HEK293 (cell line): ENCODE measurements around the gene EIF3B.
"Not testable (repeated sequence)": the region's sequence is repeated elsewhere in the genome, so short reads cannot be mapped to it uniquely, and the experiment has no call there.

Experiments used
- CTCF ChIA-PET: fragments of 350-600 bp; formaldehyde crosslinking; extraction: SDS; loops from one replicate; lab custom pipeline; 2021; ENCODE audit warnings: antibody characterized with exemption; lab: Yijun Ruan, JAX
- POLR2A ChIA-PET: fragments of 300-600 bp; formaldehyde crosslinking; extraction: SDS; loops from one replicate; lab custom pipeline; 2020; ENCODE audit warnings: antibody characterized with exemption, inconsistent platforms; lab: Yijun Ruan, JAX
- H3K27ac ChIP-seq: fragments of 200-500 bp; sonication (Bioruptor generic); 2 replicates; pipeline ENCODE4 v1.5.1; 2014; ENCODE audit warnings: low read depth, low read length, control low read depth, inconsistent platforms; ENCODE audit errors: extremely low read depth
- H3K36me3 ChIP-seq, 2 experiments: fragments of 200-500 bp in 1 of 2; sonication (Bioruptor generic) in 1 of 2; 1 replicate in 1 of 2; 2 replicates in 1 of 2; pipeline ENCODE4 v1.5.1; 2014 to 2017; ENCODE audit warnings: inconsistent platforms in 2 of 2, low read length in 2 of 2; ENCODE audit not compliant: control insufficient read depth in 2 of 2, insufficient read depth in 1 of 2
- H3K4me1 ChIP-seq: fragments of 200-500 bp; sonication (Bioruptor generic); 2 replicates; pipeline ENCODE4 v1.5.1; 2014; ENCODE audit warnings: mild to moderate bottlenecking, low read length, inconsistent platforms; ENCODE audit not compliant: control insufficient read depth, insufficient read depth
- H3K4me3 ChIP-seq: 2 replicates; pipeline ENCODE4 v1.5.1; 2011; ENCODE audit warnings: low read depth, mild to moderate bottlenecking, control low read depth, low read length, moderate library complexity
- H3K9me3 ChIP-seq: fragments of 200-500 bp; sonication (Bioruptor generic); 2 replicates; pipeline ENCODE4 v1.5.1; 2014; ENCODE audit warnings: low read depth, low read length, inconsistent platforms; ENCODE audit not compliant: control insufficient read depth, insufficient read depth
- FEZF1 ChIP-seq: fragments of 450-650 bp; formaldehyde crosslinking; IDR thresholded peaks from 2 replicates; pipeline ENCODE4 v1.5.1; 2016; ENCODE audit warnings: missing biosample characterization, missing genetic modification characterization
- KLF16 ChIP-seq: fragments of 450-650 bp; formaldehyde crosslinking; IDR thresholded peaks from 2 replicates; pipeline ENCODE4 v1.5.1; 2017; ENCODE audit warnings: missing biosample characterization, missing genetic modification characterization
- KLF17 ChIP-seq: fragments of 450-650 bp; formaldehyde crosslinking; IDR thresholded peaks from 2 replicates; pipeline ENCODE4 v1.5.1; 2016; ENCODE audit warnings: missing biosample characterization, missing genetic modification characterization
- KLF7 ChIP-seq: fragments of 450-650 bp; formaldehyde crosslinking; IDR thresholded peaks from 2 replicates; pipeline ENCODE4 v1.5.1; 2016; ENCODE audit warnings: missing biosample characterization, missing genetic modification characterization, borderline replicate concordance
- TCF7L2 ChIP-seq: IDR thresholded peaks from 2 replicates; pipeline ENCODE4 v1.6.1; 2011; ENCODE audit warnings: low read depth, mild to moderate bottlenecking, inconsistent platforms, low read length, moderate library complexity, borderline replicate concordance
- ZBTB26 ChIP-seq: fragments of 450-650 bp; formaldehyde crosslinking; optimal IDR thresholded peaks from 2 replicates; pipeline ENCODE3; 2016; ENCODE audit warnings: missing biosample characterization, mild to moderate bottlenecking, missing genetic modification characterization
- ZEB2 ChIP-seq: fragments of 450-650 bp; formaldehyde crosslinking; IDR thresholded peaks from 2 replicates; pipeline ENCODE4 v1.5.1; 2016; ENCODE audit warnings: missing biosample characterization, missing genetic modification characterization
- ZFP69B ChIP-seq: fragments of 450-650 bp; formaldehyde crosslinking; IDR thresholded peaks from 2 replicates; pipeline ENCODE4 v1.5.1; 2016; ENCODE audit warnings: missing biosample characterization, missing genetic modification characterization
- ZIC2 ChIP-seq: fragments of 450-650 bp; formaldehyde crosslinking; IDR thresholded peaks from 2 replicates; pipeline ENCODE4 v1.5.1; 2016; ENCODE audit warnings: missing biosample characterization, missing genetic modification characterization
- ZNF10 ChIP-seq: fragments of 450-650 bp; formaldehyde crosslinking; IDR thresholded peaks from 2 replicates; pipeline ENCODE4 v1.5.1; 2017; ENCODE audit warnings: missing biosample characterization, missing genetic modification characterization
- ZNF114 ChIP-seq: fragments of 450-650 bp; formaldehyde crosslinking; IDR thresholded peaks from 2 replicates; pipeline ENCODE4 v1.5.0; 2017; ENCODE audit warnings: missing biosample characterization, missing genetic modification characterization
- ZNF19 ChIP-seq: fragments of 450-650 bp; formaldehyde crosslinking; IDR thresholded peaks from 2 replicates; pipeline ENCODE4; 2016; ENCODE audit warnings: missing biosample characterization, missing genetic modification characterization, low read depth
- ZNF2 ChIP-seq: fragments of 450-650 bp; formaldehyde crosslinking; IDR thresholded peaks from 2 replicates; pipeline ENCODE4 v1.5.1; 2016; ENCODE audit warnings: missing biosample characterization, missing genetic modification characterization
- ZNF211 ChIP-seq: fragments of 450-650 bp; formaldehyde crosslinking; IDR thresholded peaks from 2 replicates; pipeline ENCODE4 v1.5.1; 2016; ENCODE audit warnings: low read depth, missing biosample characterization, missing genetic modification characterization
- ZNF223 ChIP-seq: fragments of 450-650 bp; formaldehyde crosslinking; IDR thresholded peaks from 2 replicates; pipeline ENCODE4 v1.5.1; 2016; ENCODE audit warnings: missing biosample characterization, missing genetic modification characterization
- ZNF274 ChIP-seq, 2 experiments: fragments of 200-500 bp in 1 of 2; fragments of 450-650 bp in 1 of 2; sonication (Bioruptor generic) in 1 of 2; formaldehyde crosslinking in 1 of 2; IDR thresholded peaks; 2 replicates each; pipeline versions ENCODE4 v1.5.1 to v1.6.1; 2014 to 2016; ENCODE audit warnings: borderline replicate concordance in 1 of 2, inconsistent platforms in 1 of 2, low read length in 1 of 2, missing biosample characterization in 1 of 2, missing genetic modification characterization in 1 of 2
- ZNF623 ChIP-seq: fragments of 450-650 bp; formaldehyde crosslinking; IDR thresholded peaks from 2 replicates; pipeline ENCODE4 v1.5.1; 2016; ENCODE audit warnings: missing biosample characterization, missing genetic modification characterization
- ZNF645 ChIP-seq: fragments of 450-650 bp; formaldehyde crosslinking; IDR thresholded peaks from 2 replicates; pipeline ENCODE4; 2016; ENCODE audit warnings: missing biosample characterization, missing genetic modification characterization
- ZNF830 ChIP-seq: fragments of 450-650 bp; IDR thresholded peaks from 2 replicates; pipeline ENCODE4 v1.5.0; 2018; ENCODE audit warnings: missing biosample characterization, missing genetic modification characterization, low read depth, mild to moderate bottlenecking, moderate library complexity
- TF ChIP-seq, protein P1 (sequence below): fragments of 450-650 bp; formaldehyde crosslinking; IDR thresholded peaks from 2 replicates; pipeline ENCODE4 v1.5.1; 2016; ENCODE audit warnings: missing biosample characterization, missing genetic modification characterization
- TF ChIP-seq, protein P2 (sequence below): fragments of 450-650 bp; formaldehyde crosslinking; IDR thresholded peaks from 2 replicates; pipeline ENCODE4 v1.5.1; 2016; ENCODE audit warnings: missing biosample characterization, missing genetic modification characterization
- TF ChIP-seq, protein P3 (sequence below): fragments of 450-650 bp; formaldehyde crosslinking; IDR thresholded peaks from 2 replicates; pipeline ENCODE4 v1.5.1; 2016; ENCODE audit warnings: missing biosample characterization, missing genetic modification characterization

Gene EIF3B

GRCh38 chr7:2354186-2354938 is at the start of gene EIF3B (continued):
- TF ChIP-seq, protein P1, sequence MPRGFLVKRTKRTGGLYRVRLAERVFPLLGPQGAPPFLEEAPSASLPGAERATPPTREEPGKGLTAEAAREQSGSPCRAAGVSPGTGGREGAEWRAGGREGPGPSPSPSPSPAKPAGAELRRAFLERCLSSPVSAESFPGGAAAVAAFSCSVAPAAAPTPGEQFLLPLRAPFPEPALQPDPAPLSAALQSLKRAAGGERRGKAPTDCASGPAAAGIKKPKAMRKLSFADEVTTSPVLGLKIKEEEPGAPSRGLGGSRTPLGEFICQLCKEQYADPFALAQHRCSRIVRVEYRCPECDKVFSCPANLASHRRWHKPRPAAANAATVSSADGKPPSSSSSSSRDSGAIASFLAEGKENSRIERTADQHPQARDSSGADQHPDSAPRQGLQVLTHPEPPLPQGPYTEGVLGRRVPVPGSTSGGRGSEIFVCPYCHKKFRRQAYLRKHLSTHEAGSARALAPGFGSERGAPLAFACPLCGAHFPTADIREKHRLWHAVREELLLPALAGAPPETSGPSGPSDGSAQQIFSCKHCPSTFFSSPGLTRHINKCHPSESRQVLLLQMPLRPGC (tag by site-specific recombination): peak; percentile 28; the same call in 1 of the 2 replicates
- TF ChIP-seq KLF17 (tag by site-specific recombination) (peak; percentile 96), ZEB2 (peak; percentile 13; the same call in 1 of the 2 replicates), ZIC2 (tag by site-specific recombination) (no peak)
- TF ChIP-seq, all 188 proteins: peak for 35

DNA sequence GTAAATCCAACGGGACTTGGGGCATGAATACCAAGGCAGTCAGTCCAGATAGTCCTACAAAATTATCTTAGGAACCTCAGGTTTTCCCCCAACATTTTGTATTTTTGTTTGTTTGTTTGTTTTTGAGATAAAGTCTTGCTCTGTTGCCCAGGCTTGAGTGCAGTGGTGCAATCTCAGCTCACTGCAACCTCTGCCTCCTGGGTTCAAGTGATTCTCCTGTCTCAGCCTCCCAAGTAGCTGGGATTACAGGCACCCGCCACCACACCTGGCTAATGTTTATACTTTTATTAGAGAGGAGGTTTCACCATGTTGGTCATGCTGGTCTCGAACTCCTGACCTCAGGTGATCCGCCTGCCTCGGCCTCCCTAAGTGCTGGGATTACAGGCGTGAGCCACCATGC is 49.4 kb upstream of the EIF3B start:
- H3K9me3 ChIP-seq, CTCF ChIA-PET, H3K4me3 ChIP-seq, H3K36me3 ChIP-seq, H3K27ac ChIP-seq, H3K4me1 ChIP-seq, POLR2A ChIA-PET: not testable (repeated sequence)

DNA sequence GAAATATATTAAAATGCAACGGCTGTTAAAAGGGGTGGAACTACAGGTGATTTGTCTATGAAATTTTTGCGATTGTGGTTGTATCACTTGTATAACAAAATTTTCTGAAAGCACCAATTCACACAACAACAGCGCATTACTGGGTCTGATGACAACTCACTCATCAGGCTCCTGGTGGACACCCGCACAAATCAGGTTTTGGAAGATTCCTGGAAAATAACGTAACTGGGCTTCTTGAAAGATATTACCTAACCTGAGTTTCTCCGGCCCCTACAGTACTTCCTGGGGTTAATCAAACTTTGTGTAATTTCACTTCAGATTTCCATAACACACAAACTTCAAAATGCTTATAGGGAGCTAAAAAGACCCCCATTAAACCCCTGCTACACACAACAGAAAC is 47.9 kb upstream of the EIF3B start:
- ChIA-PET CTCF (no interaction called here), POLR2A (no interaction called here)
- TF ChIP-seq ZFP69B (tag by site-specific recombination) (no peak), ZNF623 (tag by site-specific recombination) (no peak), FEZF1 (no peak), ZBTB26 (tag by site-specific recombination) (no peak), TCF7L2 (no peak), ZNF19 (tag by site-specific recombination) (no peak), ZNF830 (no peak), ZNF223 (no peak), KLF16 (no peak), KLF7 (tag by site-specific recombination) (no peak), ZNF10 (tag by site-specific recombination) (no peak), ZNF2 (tag by site-specific recombination) (no peak), ZNF211 (tag by site-specific recombination) (no peak), ZNF645 (tag by site-specific recombination) (no peak), ZNF114 (tag by site-specific recombination) (no peak), ZNF274 (IDR thresholded peaks at IDR 0.05; ENCODE audit: low read length) (no peak), ZNF274 (tag by site-specific recombination; IDR thresholded peaks at IDR 0.05; ENCODE audit: borderline replicate concordance) (no peak)
- TF ChIP-seq, protein P1 (tag by site-specific recombination): no peak
- TF ChIP-seq, protein P2, sequence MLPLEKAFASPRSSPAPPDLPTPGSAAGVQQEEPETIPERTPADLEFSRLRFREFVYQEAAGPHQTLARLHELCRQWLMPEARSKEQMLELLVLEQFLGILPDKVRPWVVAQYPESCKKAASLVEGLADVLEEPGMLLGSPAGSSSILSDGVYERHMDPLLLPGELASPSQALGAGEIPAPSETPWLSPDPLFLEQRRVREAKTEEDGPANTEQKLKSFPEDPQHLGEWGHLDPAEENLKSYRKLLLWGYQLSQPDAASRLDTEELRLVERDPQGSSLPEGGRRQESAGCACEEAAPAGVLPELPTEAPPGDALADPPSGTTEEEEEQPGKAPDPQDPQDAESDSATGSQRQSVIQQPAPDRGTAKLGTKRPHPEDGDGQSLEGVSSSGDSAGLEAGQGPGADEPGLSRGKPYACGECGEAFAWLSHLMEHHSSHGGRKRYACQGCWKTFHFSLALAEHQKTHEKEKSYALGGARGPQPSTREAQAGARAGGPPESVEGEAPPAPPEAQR (tag by site-specific recombination): no peak
- TF ChIP-seq, protein P3, sequence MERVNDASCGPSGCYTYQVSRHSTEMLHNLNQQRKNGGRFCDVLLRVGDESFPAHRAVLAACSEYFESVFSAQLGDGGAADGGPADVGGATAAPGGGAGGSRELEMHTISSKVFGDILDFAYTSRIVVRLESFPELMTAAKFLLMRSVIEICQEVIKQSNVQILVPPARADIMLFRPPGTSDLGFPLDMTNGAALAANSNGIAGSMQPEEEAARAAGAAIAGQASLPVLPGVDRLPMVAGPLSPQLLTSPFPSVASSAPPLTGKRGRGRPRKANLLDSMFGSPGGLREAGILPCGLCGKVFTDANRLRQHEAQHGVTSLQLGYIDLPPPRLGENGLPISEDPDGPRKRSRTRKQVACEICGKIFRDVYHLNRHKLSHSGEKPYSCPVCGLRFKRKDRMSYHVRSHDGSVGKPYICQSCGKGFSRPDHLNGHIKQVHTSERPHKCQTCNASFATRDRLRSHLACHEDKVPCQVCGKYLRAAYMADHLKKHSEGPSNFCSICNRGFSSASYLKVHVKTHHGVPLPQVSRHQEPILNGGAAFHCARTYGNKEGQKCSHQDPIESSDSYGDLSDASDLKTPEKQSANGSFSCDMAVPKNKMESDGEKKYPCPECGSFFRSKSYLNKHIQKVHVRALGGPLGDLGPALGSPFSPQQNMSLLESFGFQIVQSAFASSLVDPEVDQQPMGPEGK (tag by site-specific recombination): no peak
- Histone ChIP-seq H3K27ac (no peak overlapping the region), H3K9me3 (no peaks in the 10 kb centered on the region), H3K4me3 (no peak overlapping the region), H3K36me3 (no peaks in the 10 kb centered on the region), H3K4me1 (no peaks in the 10 kb centered on the region)
